A549 (cell line): ENCODE data around the gene PLA2G2D. TPM values are rescaled to one million over a fixed set of nuclear protein-coding genes. Genes with fewer than 3 reads are reported as not detected.

Source experiments
- ATAC-seq, 2 experiments: fragments of 200-7000 bp in 1 of 2; fragments of >200 bp in 1 of 2; cut with Nextera tagmentation in 1 of 2; cut with Tn5 transposase in 1 of 2; 3 replicates each; pipeline versions ENCODE4 v1.8.0 to v1.9.1; 2018 to 2020; ENCODE audit warnings: mild to moderate bottlenecking in 1 of 2, moderate library complexity in 1 of 2
- CTCF ChIA-PET: fragments of 300-600 bp; sonication (Branson Sonifier 250); formaldehyde crosslinking; extraction: SDS; loops from one replicate; lab custom pipeline; 2021; ENCODE audit warnings: antibody characterized with exemption, inconsistent platforms; lab: Yijun Ruan, JAX
- POLR2A ChIA-PET: fragments of 350-600 bp; formaldehyde crosslinking; extraction: SDS; loops from one replicate; lab custom pipeline; 2021; ENCODE audit warnings: antibody characterized with exemption, inconsistent platforms; lab: Yijun Ruan, JAX
- DNase-seq, 2 experiments: peaks; one replicate each; pipeline versions ENCODE4 v3.0.0 to v3.0.0-alpha.2; 2011 to 2016; ENCODE audit warnings: low read depth in 1 of 2, low spot score in 1 of 2
- FAIRE-seq: peaks from 2 replicates; lab custom pipeline; 2011; peaks lifted over from hg19 to GRCh38; lab: Jason Lieb, UNC
- H3K27ac ChIP-seq, 2 experiments: fragments of >200 bp; sonication (Bioruptor Twin); formaldehyde crosslinking; 3 replicates each; pipeline ENCODE4 v1.5.1; 2016 to 2017
- H3K4me1 ChIP-seq: fragments of >200 bp; sonication (Bioruptor Twin); formaldehyde crosslinking; 3 replicates; pipeline ENCODE4 v1.6.1; 2016
- H3K4me2 ChIP-seq: fragments of >200 bp; sonication (Bioruptor Twin); formaldehyde crosslinking; 3 replicates; pipeline ENCODE4 v1.6.1; 2016
- H3K4me3 ChIP-seq: fragments of >200 bp; sonication (Bioruptor Twin); formaldehyde crosslinking; 3 replicates; pipeline ENCODE4 v1.5.1; 2016
- H3K9me3 ChIP-seq: fragments of >200 bp; sonication (Bioruptor Twin); formaldehyde crosslinking; 3 replicates; pipeline ENCODE4 v1.6.1; 2016
- BHLHE40 ChIP-seq: IDR thresholded peaks from 2 replicates; pipeline ENCODE4 v1.6.1; 2012; ENCODE audit warnings: low read depth, low read length, inconsistent platforms
- CBX2 ChIP-seq: fragments of 200-600 bp; sonication (generic); IDR thresholded peaks from 2 replicates; pipeline ENCODE4 v1.6.1; 2016; ENCODE audit warnings: low read depth, mild to moderate bottlenecking, borderline replicate concordance
- CBX8 ChIP-seq: fragments of 200-600 bp; sonication (generic); IDR thresholded peaks from 2 replicates; pipeline ENCODE4 v1.6.1; 2016
- CEBPB ChIP-seq, 2 experiments: fragments of >200 bp in 1 of 2; sonication (Bioruptor Twin) in 1 of 2; formaldehyde crosslinking in 1 of 2; IDR thresholded peaks; 2 replicates each; pipeline ENCODE4 v1.6.1; 2012 to 2016
- EHF ChIP-seq: fragments of 250-450 bp; sonication (Bioruptor Pico); IDR thresholded peaks from 2 replicates; pipeline ENCODE4 v1.5.0; 2020; ENCODE audit warnings: mild to moderate bottlenecking
- EHMT2 ChIP-seq: fragments of 200-600 bp; sonication (generic); IDR thresholded peaks from 2 replicates; pipeline ENCODE4 v1.6.1; 2016; ENCODE audit warnings: antibody characterized with exemption, low read depth, mild to moderate bottlenecking, moderate library complexity
- EP300 ChIP-seq, 2 experiments: fragments of >200 bp; sonication (Bioruptor Twin); formaldehyde crosslinking; IDR thresholded peaks; 2 replicates in 1 of 2; 3 replicates in 1 of 2; pipeline ENCODE4 v1.6.1; 2016 to 2017
- FOSL2 ChIP-seq, 2 experiments: fragments of 450-650 bp in 1 of 2; fragments of >200 bp in 1 of 2; sonication (Bioruptor Twin) in 1 of 2; formaldehyde crosslinking; IDR thresholded peaks; 2 replicates each; pipeline versions ENCODE4 v1.5.0 to v1.6.1; 2016 to 2020; ENCODE audit warnings: mild to moderate bottlenecking in 1 of 2, moderate library complexity in 1 of 2
- FOXS1 ChIP-seq: fragments of 250-450 bp; sonication (Bioruptor Pico); IDR thresholded peaks from 2 replicates; pipeline ENCODE4 v1.5.0; 2020; ENCODE audit warnings: mild to moderate bottlenecking, moderate library complexity
- GATA3 ChIP-seq: IDR thresholded peaks from 2 replicates; pipeline ENCODE4 v1.6.1; 2012; ENCODE audit warnings: borderline replicate concordance
- HEYL ChIP-seq: fragments of 250-450 bp; sonication (Bioruptor Pico); IDR thresholded peaks from 2 replicates; pipeline ENCODE4 v1.8.0; 2021; ENCODE audit warnings: mild to moderate bottlenecking, moderate library complexity
- HOXA7 ChIP-seq: fragments of 250-450 bp; sonication (Bioruptor Pico); IDR thresholded peaks from 2 replicates; pipeline ENCODE4 v1.5.0; 2020; ENCODE audit warnings: mild to moderate bottlenecking, moderate library complexity
- JUNB ChIP-seq: fragments of >200 bp; sonication (Bioruptor Twin); formaldehyde crosslinking; IDR thresholded peaks from 2 replicates; pipeline ENCODE4 v1.6.1; 2016
- KDM1A ChIP-seq: fragments of 200-600 bp; sonication (generic); IDR thresholded peaks from 2 replicates; pipeline ENCODE4 v1.6.1; 2016; ENCODE audit warnings: low read depth, mild to moderate bottlenecking
- NR3C1 ChIP-seq: fragments of >200 bp; sonication (Bioruptor Twin); formaldehyde crosslinking; IDR thresholded peaks from 3 replicates; pipeline ENCODE4 v1.6.1; 2017
- POLR2AphosphoS2 ChIP-seq: conservative IDR thresholded peaks from 2 replicates; pipeline ENCODE4 v1.6.1; 2012; ENCODE audit warnings: low read length, improper control_type of control experiment, inconsistent platforms
- RARB ChIP-seq: fragments of 250-450 bp; sonication (Bioruptor Pico); IDR thresholded peaks from 2 replicates; pipeline ENCODE4 v1.8.0; 2021; ENCODE audit warnings: mild to moderate bottlenecking, moderate library complexity
- SMC3 ChIP-seq: fragments of >200 bp; sonication (Bioruptor Twin); formaldehyde crosslinking; IDR thresholded peaks from 3 replicates; pipeline ENCODE4 v1.6.1; 2018; ENCODE audit warnings: inconsistent platforms
- SREBF2 ChIP-seq: fragments of 450-650 bp; IDR thresholded peaks from 2 replicates; pipeline ENCODE4 v1.6.1; 2014; ENCODE audit warnings: mild to moderate bottlenecking, moderate library complexity
- ZC3H11A ChIP-seq: fragments of 450-650 bp; IDR thresholded peaks from 2 replicates; pipeline ENCODE4 v1.6.1; 2014; ENCODE audit warnings: antibody characterized with exemption, mild to moderate bottlenecking
- WGBS: methylation state at CpG from one replicate; pipeline ENCODE4 v1.1.6; 2017; ENCODE audit errors: missing lambda C conversion rate; 5-methylcytosine and 5-hydroxymethylcytosine counted together
- polyA plus RNA-seq, 4 experiments: library from polyadenylated mRNA; depleted of rRNA in 3 of 4; stranded (reverse); fragments of >200 nt; fragmentation: RNase III in 1 of 4; extraction: RNeasy Plus Mini Kit Qiagen cat#74134 plus additional on column Dnase treatment in 1 of 4; gene quantifications; 2 replicates in 3 of 4; 3 replicates in 1 of 4; pipeline ENCODE4 v1.2.3, GENCODE V29; 2011 to 2017
- TF ChIP-seq, protein P1 (sequence below): IDR thresholded peaks from 2 replicates; pipeline ENCODE4 v1.6.1; 2012
- TF ChIP-seq, protein P2 (sequence below): fragments of 200-600 bp; sonication (generic); IDR thresholded peaks from 2 replicates; pipeline ENCODE4 v1.6.1; 2016; ENCODE audit warnings: antibody characterized with exemption, mild to moderate bottlenecking, moderate library complexity
- TF ChIP-seq, protein P3 (sequence below): IDR thresholded peaks from 2 replicates; pipeline ENCODE4 v1.6.1; 2012
- TF ChIP-seq, protein P4 (sequence below): IDR thresholded peaks from 2 replicates; pipeline ENCODE4 v1.6.1; 2012; ENCODE audit warnings: low read depth, borderline replicate concordance
- TF ChIP-seq, protein P5 (sequence below): fragments of 450-650 bp; IDR thresholded peaks from 2 replicates; pipeline ENCODE4 v1.6.1; 2014; ENCODE audit warnings: antibody characterized with exemption
- TF ChIP-seq, protein P6 (sequence below): fragments of 150-350 bp; IDR thresholded peaks from 2 replicates; pipeline ENCODE4 v1.6.1; 2014; ENCODE audit warnings: low read depth, mild to moderate bottlenecking, low read length
- TF ChIP-seq, protein P7 (sequence below): fragments of >200 bp; sonication (Bioruptor Twin); formaldehyde crosslinking; IDR thresholded peaks from 3 replicates; pipeline ENCODE4 v1.6.1; 2016

Gene PLA2G2D
- polyA plus RNA-seq, 2 of the 4 experiments (the other 2 are of a cell fraction), result not detected

DNA sequence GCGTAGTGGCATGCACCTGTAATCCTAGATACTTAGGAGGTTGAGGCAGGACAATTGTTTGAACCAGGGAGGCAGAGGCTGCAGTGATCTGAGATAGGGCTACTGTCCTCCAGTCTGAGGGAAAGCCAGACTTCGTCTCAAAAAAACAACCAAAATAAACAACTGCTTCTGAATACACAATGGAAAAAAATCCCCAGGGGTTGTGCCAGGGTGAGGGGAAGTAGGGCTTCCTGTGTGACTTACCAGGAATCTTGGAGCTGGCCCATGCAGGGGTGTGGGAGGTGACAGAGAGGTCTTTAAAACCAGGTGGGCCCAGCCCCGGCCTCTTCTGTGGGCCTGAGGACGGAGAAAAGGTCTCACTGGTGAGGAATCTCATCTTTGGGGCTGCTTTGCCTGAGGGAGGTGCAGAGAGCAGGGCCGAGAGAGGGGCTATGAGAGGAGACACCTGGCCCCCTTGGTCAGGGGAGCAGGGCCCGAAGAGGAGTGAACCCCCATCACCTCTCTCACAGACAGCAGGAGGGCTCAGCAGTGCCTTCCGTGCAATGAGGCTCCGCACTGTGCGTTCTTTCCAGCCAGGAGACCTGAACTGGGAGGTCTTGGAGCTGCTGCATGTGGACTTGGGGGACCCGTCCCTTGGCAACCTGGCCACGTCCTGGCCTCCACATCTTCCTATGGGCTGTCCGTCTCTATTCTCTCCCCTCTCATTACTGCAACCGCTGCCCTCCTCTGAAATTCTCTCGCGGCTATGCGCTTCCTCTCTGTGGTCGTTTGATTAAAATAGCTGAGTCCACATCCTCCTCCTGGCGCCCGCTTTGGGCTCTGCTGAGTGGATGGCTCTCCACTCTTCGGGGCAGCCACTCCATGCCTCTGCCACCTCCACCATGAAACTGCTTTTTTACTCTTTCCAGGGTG, 38.6 kb downstream of the PLA2G2D start:
- DNase-seq, result no peak
- H3K4me1 ChIP-seq, result no peaks in the 10 kb centered on the region
- 72% methylated on average over 20 of the region's 20 CpGs for WGBS
- H3K4me3 ChIP-seq, result no peak overlapping the region
- TF ChIP-seq RARB (CRISPR knock-in tag) (no peak), NR3C1 (no peak), SMC3 (no peak), GATA3 (no peak), ZC3H11A (no peak), CEBPB (IDR thresholded peaks at IDR 0.05) (no peak), KDM1A (no peak), POLR2AphosphoS2 (no peak), EHF (CRISPR knock-in tag) (no peak), BHLHE40 (no peak), HOXA7 (CRISPR knock-in tag) (no peak), EP300 (IDR thresholded peaks at IDR 0.05) (no peak), FOXS1 (CRISPR knock-in tag) (no peak), HEYL (CRISPR knock-in tag) (no peak)
- TF ChIP-seq, protein P1, sequence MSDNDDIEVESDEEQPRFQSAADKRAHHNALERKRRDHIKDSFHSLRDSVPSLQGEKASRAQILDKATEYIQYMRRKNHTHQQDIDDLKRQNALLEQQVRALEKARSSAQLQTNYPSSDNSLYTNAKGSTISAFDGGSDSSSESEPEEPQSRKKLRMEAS, result no peak
- TF ChIP-seq, protein P2, sequence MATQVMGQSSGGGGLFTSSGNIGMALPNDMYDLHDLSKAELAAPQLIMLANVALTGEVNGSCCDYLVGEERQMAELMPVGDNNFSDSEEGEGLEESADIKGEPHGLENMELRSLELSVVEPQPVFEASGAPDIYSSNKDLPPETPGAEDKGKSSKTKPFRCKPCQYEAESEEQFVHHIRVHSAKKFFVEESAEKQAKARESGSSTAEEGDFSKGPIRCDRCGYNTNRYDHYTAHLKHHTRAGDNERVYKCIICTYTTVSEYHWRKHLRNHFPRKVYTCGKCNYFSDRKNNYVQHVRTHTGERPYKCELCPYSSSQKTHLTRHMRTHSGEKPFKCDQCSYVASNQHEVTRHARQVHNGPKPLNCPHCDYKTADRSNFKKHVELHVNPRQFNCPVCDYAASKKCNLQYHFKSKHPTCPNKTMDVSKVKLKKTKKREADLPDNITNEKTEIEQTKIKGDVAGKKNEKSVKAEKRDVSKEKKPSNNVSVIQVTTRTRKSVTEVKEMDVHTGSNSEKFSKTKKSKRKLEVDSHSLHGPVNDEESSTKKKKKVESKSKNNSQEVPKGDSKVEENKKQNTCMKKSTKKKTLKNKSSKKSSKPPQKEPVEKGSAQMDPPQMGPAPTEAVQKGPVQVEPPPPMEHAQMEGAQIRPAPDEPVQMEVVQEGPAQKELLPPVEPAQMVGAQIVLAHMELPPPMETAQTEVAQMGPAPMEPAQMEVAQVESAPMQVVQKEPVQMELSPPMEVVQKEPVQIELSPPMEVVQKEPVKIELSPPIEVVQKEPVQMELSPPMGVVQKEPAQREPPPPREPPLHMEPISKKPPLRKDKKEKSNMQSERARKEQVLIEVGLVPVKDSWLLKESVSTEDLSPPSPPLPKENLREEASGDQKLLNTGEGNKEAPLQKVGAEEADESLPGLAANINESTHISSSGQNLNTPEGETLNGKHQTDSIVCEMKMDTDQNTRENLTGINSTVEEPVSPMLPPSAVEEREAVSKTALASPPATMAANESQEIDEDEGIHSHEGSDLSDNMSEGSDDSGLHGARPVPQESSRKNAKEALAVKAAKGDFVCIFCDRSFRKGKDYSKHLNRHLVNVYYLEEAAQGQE, result no peak
- TF ChIP-seq, protein P3, sequence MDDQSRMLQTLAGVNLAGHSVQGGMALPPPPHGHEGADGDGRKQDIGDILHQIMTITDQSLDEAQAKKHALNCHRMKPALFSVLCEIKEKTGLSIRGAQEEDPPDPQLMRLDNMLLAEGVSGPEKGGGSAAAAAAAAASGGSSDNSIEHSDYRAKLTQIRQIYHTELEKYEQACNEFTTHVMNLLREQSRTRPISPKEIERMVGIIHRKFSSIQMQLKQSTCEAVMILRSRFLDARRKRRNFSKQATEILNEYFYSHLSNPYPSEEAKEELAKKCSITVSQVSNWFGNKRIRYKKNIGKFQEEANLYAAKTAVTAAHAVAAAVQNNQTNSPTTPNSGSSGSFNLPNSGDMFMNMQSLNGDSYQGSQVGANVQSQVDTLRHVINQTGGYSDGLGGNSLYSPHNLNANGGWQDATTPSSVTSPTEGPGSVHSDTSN, result no peak
- TF ChIP-seq, protein P4, sequence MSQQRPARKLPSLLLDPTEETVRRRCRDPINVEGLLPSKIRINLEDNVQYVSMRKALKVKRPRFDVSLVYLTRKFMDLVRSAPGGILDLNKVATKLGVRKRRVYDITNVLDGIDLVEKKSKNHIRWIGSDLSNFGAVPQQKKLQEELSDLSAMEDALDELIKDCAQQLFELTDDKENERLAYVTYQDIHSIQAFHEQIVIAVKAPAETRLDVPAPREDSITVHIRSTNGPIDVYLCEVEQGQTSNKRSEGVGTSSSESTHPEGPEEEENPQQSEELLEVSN, result no peak
- ATAC-seq, result no peak
- H3K9me3 ChIP-seq, result no peaks in the 10 kb centered on the region
- FAIRE-seq, result no peak
- H3K4me2 ChIP-seq, result no peak overlapping the region
- CTCF ChIA-PET, result interaction anchor here (0.6 kb wide), 1 partner anchor 7 kb away, joined by 4 read pairs; no protein-coding TSS in a partner anchor
- no peak overlapping the region for H3K27ac ChIP-seq
- POLR2A ChIA-PET, result no interaction called here

DNA sequence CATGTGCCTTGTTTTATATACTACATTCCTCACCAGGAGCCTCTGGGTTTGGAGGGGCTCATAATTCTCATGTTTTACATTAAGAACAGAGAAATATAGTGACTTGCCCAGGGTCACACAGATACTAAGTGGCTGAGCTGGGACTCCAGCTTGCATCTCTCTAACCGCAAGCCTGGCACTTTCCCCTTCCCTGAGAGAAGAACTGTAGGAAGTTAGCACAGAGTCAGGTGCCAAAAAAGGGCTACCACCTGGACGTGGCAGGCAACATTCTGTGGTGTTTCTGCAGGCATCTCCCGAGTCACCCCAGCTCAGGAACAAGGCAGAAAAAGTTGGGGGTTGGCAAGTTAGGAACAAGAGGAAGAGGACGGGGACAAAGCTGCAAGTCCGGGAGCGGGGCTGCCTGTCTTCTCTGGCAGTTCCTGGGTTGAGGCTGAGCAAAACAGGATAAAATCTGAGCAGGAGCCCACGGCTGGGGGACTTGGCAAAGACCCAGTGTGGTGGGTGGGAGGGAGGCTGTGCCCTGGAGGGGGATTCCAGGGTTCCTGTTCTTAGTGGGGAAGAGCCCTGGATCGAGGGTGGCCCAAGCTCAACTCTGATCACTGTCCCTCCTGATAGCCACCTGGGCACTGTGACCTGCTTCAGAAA, 39.6 kb downstream of the PLA2G2D start:
- FAIRE-seq (no peak), DNase-seq (no peak), ATAC-seq (no peak)
- Histone ChIP-seq H3K4me3 (no peak overlapping the region), H3K4me2 (no peak overlapping the region), H3K9me3 (no peaks in the 10 kb centered on the region), H3K4me1 (no peaks in the 10 kb centered on the region), H3K27ac (no peak overlapping the region)
- TF ChIP-seq BHLHE40 (no peak), FOSL2 (IDR thresholded peaks at IDR 0.05) (no peak), FOSL2 (CRISPR knock-in tag; IDR thresholded peaks at IDR 0.05) (no peak), SREBF2 (no peak), EHMT2 (no peak), CBX2 (no peak), JUNB (no peak), CBX8 (no peak)
- TF ChIP-seq, protein P5, sequence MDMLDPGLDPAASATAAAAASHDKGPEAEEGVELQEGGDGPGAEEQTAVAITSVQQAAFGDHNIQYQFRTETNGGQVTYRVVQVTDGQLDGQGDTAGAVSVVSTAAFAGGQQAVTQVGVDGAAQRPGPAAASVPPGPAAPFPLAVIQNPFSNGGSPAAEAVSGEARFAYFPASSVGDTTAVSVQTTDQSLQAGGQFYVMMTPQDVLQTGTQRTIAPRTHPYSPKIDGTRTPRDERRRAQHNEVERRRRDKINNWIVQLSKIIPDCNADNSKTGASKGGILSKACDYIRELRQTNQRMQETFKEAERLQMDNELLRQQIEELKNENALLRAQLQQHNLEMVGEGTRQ, result no peak
- TF ChIP-seq, protein P6, sequence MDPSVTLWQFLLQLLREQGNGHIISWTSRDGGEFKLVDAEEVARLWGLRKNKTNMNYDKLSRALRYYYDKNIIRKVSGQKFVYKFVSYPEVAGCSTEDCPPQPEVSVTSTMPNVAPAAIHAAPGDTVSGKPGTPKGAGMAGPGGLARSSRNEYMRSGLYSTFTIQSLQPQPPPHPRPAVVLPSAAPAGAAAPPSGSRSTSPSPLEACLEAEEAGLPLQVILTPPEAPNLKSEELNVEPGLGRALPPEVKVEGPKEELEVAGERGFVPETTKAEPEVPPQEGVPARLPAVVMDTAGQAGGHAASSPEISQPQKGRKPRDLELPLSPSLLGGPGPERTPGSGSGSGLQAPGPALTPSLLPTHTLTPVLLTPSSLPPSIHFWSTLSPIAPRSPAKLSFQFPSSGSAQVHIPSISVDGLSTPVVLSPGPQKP, result no peak
- TF ChIP-seq, protein P7, sequence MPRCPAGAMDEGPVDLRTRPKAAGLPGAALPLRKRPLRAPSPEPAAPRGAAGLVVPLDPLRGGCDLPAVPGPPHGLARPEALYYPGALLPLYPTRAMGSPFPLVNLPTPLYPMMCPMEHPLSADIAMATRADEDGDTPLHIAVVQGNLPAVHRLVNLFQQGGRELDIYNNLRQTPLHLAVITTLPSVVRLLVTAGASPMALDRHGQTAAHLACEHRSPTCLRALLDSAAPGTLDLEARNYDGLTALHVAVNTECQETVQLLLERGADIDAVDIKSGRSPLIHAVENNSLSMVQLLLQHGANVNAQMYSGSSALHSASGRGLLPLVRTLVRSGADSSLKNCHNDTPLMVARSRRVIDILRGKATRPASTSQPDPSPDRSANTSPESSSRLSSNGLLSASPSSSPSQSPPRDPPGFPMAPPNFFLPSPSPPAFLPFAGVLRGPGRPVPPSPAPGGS, result no peak
- 56% methylated on average over 8 of the region's 8 CpGs for WGBS
- POLR2A ChIA-PET, result no interaction called here
- CTCF ChIA-PET, result interaction anchor here (0.6 kb wide), 1 partner anchor 8 kb away, joined by 4 read pairs; no protein-coding TSS in a partner anchor
